Left colon (tissue), 2 donors: ENCODE measurements around the gene LSM8. TPM values are rescaled to one million over a fixed set of nuclear protein-coding genes. Genes with fewer than 3 reads are reported as not detected.
"Not testable (repeated sequence)": the region's sequence is repeated elsewhere in the genome, so short reads cannot be mapped to it uniquely, and the experiment has no call there.

ENCODE experiments used
- ATAC-seq: fragments of 200-7000 bp; cut with Tn5 transposase; one replicate; pipeline ENCODE4 v1.9.1; 2020; ENCODE audit warnings: mild to moderate bottlenecking, moderate library complexity
- DNase-seq, 2 donors: peaks; one replicate each; pipeline ENCODE4 v3.0.0-alpha.2; 2020
- intact Hi-C, 2 donors: fragments of 100-400 bp; cut with DNase I in 1 of 2; cut with micrococcal nuclease in 1 of 2; formaldehyde crosslinking; loops; one replicate each; pipeline versions ENCODE4 v1.11.2 to v1.14.0; 2022; cut with DNase I, micrococcal nuclease
- total RNA-seq, 2 donors: library from RNA; stranded (reverse); fragmentation: NEBNext Ultra II Directional; extraction: Animal tissue kit (Norgen Biotek cat#: 25700); gene quantifications; one replicate each; pipeline ENCODE4 v1.2.1, GENCODE V29; 2021
- donor health status: DM: no; HTN: no; CAD: no.
- donor health status: DM: yes; HTN: yes; CAD: no.

LSM8 gene
- total RNA-seq, 2 donors from 2014 or later: 22.0 to 26.9 TPM

DNA sequence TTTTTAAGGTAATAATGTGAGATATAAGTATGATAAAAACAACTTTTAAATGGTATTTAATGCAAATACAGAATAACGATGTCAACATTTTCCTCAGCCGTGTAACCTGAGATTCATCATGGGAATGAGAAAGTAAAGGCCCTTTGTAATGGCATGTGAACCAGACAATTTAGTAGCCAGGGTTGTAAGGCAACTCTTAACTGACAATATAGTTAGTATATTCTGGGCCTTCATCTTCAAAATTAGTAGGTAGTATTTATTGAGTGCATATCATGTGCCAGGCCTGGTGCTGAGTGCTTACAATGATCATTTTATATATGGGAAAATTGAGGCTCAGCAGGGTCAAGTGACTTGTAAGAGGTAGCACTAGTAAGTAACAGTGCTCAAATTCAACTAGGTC, 10.6 kb downstream of the LSM8 start:
- intact Hi-C loops: no loop called here
- ATAC-seq: no peak
- DNase-seq: no peak

DNA sequence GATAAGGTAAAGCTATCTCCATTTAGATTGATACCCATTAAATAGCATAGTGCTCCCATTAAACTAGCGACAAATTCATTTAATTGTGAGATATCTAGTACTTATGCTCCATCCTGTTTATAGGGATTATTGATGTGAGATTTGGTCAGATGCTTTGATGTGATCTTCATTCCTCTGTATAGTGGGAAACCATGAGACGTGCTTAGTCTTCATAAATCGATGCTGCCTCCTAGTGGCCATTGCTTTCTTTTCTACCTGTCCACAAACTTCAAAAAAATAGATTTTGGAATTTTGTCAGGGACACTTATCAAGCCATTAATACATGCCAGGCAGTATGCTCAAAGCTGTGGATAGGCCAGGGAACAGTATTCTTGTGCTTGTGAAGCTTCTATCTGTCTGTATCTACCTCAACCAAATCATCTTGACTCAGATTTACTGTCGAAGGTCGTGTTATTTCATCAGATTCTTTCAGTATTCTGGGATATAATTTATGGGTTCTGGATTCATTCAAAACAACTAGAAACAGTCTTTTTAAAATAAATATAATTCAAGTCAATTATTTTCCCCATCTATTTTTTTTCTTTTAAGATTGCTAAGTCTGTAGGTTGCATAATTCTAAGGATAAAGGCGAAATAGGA, 12.0 kb downstream of the LSM8 start:
- DNase-seq (peak in 1 of 2 donors; percentile 68), ATAC-seq (peak; percentile 66)
- intact Hi-C loops: no loop called here

DNA sequence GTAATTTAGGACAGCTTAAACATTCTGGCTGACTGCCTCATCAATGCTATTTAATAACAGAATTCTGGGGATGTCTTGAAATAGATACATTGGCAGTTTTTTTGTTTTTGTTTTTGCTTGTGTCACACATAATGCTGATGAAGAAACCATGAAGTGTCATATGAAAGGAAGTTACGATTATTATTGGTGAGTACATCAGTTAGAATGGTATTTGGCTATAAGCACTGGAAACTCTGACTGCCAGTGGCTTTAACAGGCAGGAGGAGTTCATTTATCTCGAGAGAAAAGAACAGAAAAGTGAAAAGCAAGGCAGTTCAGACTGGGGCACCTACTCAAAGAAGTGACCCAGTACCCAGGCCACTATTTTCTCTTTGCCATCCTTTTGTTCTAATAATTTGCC, 18.1 kb downstream of the LSM8 start:
- intact Hi-C loops: no loop called here
- ATAC-seq (no peak), DNase-seq (no peak)

GRCh38 chr7:118214051-118214832, 30.3 kb downstream of the LSM8 start:
- ATAC-seq (peak; percentile 57), DNase-seq (peak; percentile 49 to 65)
- intact Hi-C loops: no loop called here

DNA sequence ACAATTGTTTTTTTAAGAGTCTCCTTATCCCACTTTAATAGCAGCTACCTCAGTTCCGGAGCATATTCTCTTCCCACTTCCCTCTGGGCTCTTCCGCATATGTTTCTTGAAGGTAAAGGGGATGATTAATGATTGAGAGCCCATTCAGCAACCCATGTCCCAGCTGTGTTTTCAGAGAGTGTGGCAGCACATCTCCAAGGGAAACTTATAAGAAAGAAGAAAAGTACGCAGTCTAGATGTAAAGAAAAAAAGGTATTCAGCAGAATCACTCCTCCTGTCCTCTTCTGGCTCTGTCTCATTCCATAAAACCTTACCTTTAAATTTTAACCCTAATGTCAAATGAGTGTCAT, 30.8 kb downstream of the LSM8 start:
- intact Hi-C loops: no loop called here
- DNase-seq (no peak), ATAC-seq (no peak)

- no peak for DNase-seq
- intact Hi-C loops: no loop called here
- ATAC-seq: peak; percentile 52
Observed at GRCh38 chr7:118217210-118217619, 33.3 kb downstream of the LSM8 start.

DNA sequence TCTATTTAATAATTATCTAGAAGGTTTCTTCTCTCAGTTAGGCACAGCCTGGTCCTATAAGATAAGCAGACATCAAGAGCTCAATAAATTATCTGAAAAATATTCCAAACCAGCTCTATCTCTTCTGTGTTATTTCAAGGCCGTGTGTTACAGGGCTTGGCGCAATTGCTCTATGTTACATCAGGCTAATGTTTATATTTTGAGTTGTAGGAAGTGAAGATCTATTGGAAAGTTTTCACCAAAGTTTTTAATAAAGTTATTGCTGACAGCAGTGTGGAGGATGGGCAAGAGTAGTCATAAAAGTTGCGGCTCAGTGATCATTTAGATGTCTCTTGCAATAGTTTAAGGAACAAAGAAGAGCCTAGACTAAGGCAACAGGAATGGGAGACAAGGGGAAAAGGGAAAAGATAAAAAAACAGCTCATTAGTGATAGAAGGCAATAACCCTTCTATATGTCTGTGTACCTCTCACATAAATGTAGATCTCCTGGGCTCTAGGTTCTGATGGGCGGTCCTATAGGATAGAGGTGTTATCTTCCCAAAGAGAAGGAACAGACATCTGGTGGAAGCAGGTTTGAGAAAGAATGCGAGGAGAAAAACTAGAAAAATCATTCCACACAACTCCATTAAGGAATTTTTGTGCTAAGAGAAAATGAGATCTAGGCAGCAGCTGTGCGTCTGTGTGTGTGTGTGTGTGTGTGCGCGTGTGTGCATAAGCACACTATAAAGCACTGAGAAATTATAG, 34.6 kb downstream of the LSM8 start:
- no peak for ATAC-seq
- intact Hi-C loops: no loop called here
- DNase-seq: no peak

- intact Hi-C loops: no loop called here
- ATAC-seq (no peak), DNase-seq (no peak)
Observed at GRCh38 chr7:118219157-118219512, 35.2 kb downstream of the LSM8 start.

DNA sequence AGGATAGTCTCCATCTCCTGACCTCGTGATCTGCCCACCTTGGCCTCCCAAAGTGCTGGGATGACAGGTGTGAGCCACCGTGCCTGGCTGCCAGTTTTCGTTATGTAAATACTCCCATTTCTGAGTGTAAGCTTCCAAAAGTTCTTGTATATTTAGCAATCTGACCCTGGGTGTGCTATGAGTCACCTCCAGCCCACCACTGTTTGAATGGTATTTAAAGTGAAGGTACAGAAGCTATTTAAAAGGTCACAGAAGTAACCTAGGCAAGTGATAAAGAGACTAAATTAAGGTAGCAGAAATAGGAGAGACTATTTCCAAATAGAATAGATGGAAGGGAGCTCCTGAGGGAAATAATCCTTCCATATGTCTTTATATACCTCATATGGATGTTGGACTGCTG, 36.6 kb downstream of the LSM8 start:
- no peak for DNase-seq
- no peak for ATAC-seq
- intact Hi-C loops: no loop called here

- ATAC-seq: no peak
- intact Hi-C loops: no loop called here
- DNase-seq: no peak
Observed at GRCh38 chr7:118222591-118222990, 38.6 kb downstream of the LSM8 start.

- DNase-seq (no peak), ATAC-seq (no peak)
- intact Hi-C loops: no loop called here
Observed at GRCh38 chr7:118224521-118224920, 40.6 kb downstream of the LSM8 start, which contains the start of gene ANKRD7. TSS of gene ANKRD7 (plus strand) at chr7:118224704. CDS start at chr7:118224831, 127 bp downstream.

DNA sequence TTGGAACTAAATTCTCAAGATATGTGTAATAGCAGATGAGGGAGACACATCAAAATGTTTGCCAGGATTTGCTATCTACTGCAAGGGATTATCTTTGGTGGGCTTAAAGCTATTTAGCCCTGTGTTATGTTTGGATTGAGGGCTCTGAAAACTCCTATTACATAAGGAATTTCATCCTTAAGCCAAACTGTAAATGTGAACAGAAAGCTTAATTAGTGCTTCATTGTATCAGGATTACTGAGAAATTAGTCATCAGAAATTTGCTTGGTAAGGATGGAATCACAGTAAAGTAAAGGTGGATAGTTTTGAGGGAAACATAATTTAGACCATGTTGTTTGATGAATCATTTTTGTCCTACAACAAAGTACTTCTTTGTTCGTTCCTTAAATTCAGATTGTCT, 48.9 kb downstream of the LSM8 start:
- DNase-seq (no peak), ATAC-seq (no peak)
- intact Hi-C loops: no loop called here

DNA sequence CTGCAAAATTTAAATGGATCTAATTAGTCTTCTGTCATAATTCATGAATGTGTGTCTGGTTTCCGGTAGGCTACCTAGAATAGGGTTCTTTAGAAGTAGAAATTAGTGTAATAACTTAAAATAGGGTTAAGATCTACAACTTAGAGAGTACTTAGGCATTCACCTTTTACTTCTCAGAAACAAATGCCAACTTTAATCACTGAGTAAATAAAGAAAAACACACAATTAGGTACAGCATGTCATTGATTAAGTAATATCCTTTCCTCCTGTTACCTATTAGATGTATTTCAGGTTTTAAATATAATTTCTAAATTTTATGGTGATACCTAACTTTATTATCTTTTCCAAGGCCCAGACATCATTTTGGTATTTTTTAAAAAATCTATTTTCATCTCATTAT, 49.8 kb downstream of the LSM8 start:
- intact Hi-C loops: no loop called here
- DNase-seq (no peak), ATAC-seq (no peak)

- ATAC-seq (no peak), DNase-seq (no peak)
- intact Hi-C loops: no loop called here
Observed at GRCh38 chr7:118239014-118239413, 55.0 kb downstream of the LSM8 start.

- intact Hi-C loops, DNase-seq, ATAC-seq: not testable (repeated sequence)
Observed at GRCh38 chr7:118240320-118240719, 56.4 kb downstream of the LSM8 start.

Other genes with a start within 250 kb of the LSM8 start
- gene ANKRD7, start 40.5 kb downstream of the LSM8 start, total RNA-seq: not detected